Stimulated activated naive CD4-positive, alpha-beta T cell treated with Interleukin-2 at 50 U/mL for 16 hours (primary cell): Measurements from ENCODE around the gene SLC10A1.
"Not testable (repeated sequence)": the region's sequence is repeated elsewhere in the genome, so short reads cannot be mapped to it uniquely, and the experiment has no call there.

Experiments used
- DNase-seq: peaks from one replicate; lab custom pipeline; 2025; lab: John Stamatoyannopoulos, UW

SLC10A1 gene

DNA sequence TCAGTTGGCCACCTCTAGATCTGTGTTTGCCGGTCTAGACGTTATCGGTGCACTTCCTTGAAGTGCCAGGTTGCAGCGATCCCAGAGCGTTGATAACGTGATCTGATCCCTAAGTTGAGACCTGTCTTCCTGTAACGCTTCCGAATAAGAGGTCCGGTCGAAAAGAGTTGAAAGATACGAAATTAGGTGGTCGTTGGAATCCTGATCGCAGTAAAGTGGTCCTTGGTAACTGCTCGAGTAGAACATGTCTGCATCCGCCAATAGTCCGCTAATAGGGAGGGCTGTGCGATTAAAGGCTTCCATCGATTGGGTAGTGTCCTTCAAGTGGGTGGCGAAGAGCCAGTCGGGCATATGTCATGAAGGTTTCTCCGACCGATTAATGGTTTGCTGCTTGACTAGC lies 27.4 kb downstream of the SLC10A1 start:
- no peak for DNase-seq

DNA sequence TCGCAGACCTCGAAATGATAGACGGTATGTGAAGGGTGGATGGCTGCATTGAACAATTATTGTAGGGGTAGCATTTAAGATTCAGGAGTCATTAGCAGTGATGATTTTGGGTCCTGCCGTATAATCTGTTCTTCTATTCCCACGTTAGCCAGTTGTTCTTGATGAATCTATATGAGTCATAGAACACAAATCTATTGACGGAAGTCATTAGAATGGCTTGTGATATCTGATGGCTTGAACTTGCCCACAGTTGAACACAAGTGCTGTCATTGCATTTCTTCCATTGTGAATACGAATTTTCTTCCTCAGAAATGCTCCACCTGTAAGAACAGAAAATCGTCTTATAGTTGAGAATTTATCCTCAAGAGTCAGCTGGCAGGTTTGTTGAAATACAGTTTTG lies 28.2 kb downstream of the SLC10A1 start:
- no peak for DNase-seq

DNA sequence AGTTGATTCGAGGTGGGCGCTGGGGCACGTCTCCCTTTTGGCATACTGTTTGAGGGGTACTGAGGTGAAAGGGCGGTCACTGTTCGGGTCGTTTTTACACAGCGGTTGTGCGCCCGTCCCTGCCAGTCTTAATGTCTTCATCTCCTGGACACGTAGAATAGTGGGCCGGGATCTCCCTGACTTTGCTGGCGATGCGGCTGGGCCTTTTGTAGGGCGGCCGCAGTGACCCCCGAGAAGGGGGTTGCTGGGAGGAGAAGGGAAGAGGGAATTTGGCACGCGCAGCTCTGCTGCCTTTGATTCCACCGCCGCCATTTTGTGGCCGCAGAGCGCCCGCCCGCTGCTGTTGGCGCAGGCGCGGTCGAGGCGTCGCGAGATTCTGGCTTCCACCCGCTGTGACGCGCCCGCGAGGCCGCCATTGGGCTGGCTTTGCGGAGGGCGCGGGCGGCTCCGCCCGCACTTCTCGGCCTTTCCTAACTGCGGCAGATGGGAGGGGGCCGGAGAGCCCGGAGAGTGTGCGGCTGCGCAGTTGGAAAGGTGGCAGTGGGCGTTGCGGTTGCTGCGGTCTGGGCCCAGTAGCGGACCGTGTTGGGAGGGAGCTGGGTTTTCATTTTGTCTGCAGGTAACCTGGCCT lies 29.6 kb downstream of the SLC10A1 start:
- DNase-seq, result peak; percentile 93

DNA sequence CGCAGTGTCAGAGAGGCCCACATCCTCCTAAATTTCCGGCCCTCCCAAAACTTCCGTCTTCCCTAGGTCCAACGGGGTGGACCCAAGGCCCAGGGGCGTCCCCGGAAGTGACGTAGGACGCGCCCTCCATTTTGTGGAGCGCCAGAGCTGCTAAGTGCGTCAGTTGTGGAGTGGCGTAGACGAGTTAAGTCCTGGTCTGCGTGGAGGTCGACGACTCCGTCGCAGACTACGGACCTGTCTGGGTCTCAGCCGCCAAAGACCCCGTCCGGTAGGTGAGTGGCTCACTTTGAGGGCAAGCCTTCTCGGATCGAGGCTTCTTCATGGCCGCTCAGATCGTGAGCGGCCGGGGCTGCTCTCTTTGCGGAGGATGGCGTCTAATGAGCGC lies 30.1 kb downstream of the SLC10A1 start, which contains the start of gene SRSF5:
Gene SRSF5, plus strand, starts transcription at position 159 of the 385 bp plus-strand sequence. CDS start 1,015 bp downstream, outside the sequence.
- peak; percentile 92 for DNase-seq

DNA sequence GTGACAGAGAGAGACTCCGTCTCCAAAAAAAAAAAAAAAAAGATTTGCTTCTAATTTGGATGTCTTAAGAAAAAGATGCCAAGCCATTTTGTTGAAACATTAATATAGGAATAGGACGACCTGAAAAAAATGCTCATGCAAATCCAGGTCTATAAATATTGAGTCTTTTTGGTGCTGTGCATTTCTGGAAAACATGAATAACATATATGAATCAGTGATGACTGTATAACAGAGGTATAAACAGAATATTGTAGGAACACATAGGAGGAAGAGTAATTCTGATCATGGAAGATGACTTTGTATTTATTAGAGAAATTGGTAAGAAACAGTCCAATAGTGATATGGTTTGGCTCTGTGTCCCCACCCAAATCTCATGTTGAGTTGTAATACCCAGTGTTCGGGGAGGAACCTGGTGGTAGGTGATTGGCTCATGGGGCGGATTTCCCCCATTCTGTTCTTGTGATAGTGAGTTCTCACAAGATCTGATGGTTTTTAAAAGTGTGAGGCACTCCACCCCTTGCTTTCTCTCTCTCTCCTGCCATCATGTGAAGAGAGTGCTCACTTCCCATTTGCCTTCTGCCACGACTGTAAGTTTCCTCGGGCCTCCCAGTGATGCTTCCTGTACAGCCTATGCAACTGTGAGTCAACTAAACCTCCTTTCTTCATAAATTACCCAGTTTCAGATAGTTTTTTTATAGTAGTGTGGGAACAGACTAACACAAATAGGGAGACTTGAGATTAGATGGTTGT lies 33.1 kb downstream of the SLC10A1 start:
- DNase-seq, result peak; percentile 8

DNA sequence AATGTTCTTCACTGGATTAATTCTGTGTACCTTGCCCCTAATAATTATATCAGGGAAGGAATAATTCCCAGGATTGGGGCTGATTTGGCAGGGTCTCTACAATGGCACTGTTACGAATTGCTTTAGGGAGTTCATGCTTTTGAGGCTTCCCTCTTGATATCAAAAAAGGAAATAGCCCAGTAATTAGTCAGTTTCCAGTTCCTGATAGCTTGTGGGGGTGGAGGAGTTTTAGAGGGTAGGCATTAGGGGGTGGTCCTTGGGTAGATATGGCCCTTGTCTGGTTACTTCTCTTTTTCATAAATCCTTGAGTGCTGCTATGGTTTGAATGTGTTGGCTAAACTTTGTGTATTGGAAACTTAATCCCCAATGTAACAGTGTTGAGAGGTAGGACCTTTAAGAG lies 36.2 kb downstream of the SLC10A1 start:
- no peak for DNase-seq

DNA sequence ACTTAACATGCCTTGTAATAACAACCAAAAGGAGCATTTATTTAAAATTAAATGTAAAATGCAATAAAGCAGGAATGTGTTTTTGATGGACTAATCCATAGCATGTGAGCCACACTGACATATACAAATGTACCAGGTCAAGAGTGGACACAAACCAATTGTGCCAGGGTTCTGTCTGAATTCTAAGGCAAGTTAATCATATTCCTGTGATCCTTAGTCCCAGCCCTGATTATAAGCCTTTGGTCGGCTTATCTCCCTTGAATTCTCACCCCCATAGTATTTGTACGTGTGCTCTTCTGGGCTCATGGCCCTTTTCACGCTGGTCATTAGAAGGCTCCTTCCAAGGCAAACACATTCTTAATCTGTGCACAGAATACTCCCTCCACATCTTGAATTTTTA lies 40.7 kb downstream of the SLC10A1 start:
- DNase-seq, result no peak

DNA sequence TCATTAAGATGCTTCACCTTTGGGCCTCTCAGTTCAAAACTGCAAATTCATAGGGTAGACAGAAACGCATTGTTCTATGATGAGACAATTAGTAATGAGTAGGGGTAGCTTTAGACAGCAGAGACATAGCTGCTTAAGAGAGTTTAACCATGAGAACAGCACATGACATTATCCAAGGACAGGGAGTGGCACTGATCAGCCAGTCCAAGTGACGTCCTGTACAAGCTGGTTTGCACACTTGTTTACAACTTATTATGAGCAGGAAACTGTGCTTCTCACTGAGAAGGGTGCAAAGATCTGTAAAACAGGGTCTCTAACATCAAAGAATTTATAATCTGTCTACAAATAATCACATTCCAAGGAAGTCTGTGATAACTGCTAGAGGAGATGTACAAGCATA lies 41.3 kb downstream of the SLC10A1 start:
- no peak for DNase-seq

DNA sequence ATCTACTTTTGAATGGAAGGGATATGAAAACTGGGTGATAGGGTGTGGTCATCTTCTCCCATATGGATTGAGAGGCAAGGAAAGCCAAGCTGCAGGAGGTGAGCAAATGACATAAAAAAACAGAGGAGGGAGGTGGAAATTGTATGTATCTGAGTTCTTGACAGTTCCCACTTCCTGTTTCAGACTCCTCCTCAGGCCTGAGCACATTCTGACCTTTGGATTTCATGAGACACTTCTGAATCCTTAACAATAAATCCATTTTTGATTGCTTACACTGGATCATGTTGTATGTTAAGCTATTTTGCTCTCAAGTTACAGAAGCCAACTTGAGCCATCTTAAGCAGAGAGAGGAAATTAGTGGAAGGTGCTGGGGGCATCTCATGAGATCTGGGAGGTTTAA lies 41.7 kb downstream of the SLC10A1 start:
- no peak for DNase-seq

DNA sequence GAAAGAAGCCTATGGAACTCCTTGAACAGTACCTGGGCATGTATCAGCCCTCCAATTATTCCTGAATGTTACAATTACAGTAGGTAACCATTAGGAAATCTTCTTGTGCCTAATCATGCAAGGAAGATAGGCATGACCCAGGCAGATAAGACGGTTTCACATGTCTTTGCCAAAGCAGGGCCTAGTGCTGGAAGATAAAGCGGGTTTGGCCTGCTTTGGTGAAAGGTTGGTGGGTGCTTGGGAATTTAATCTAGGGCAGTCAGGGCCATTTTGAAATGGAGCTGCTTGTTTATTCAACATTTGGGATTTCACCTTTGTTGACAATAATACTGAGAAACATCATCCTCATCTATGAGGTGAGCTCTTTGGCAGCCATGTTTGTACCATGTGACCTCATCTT lies 42.6 kb downstream of the SLC10A1 start:
- DNase-seq, result no peak

DNA sequence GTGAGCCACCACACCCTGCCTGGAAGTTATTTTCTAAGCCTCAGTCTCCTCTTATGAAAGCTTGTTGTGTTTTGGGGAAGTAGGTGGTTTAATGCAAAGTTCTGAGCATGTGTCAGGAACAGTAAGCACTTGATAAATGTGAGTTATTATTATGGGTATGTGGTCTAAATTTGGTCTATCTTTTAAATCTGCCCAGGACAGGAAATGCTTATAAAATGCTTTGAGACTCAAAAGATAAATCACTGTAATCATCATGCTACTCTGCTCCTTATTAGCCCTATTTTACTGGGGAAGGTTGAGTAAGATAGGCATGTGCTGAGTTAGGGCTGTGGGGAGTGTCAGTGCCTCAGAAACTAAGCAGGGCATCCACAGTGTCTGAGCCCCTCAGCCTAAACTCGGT lies 43.2 kb downstream of the SLC10A1 start:
- no peak for DNase-seq

DNA sequence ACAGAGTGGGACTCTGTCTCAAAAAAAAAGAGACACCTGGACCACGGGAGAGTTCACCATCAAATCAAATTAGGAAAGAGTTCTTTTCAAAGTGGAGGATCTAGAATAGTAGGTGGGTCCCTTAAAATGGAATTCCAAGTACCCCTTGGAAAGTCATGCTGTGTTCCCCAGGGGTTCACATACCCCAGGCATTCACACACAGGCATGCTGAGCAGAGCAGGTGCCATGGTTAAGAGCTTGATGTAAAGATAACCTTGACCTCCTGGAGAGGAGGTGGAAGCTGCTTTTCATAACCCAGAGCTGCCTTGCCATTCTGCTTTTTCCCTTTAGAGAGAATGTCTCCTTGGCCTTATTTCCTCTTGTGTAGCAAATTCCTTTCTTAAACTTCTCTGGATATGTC lies 44.3 kb downstream of the SLC10A1 start:
- DNase-seq, result no peak

DNA sequence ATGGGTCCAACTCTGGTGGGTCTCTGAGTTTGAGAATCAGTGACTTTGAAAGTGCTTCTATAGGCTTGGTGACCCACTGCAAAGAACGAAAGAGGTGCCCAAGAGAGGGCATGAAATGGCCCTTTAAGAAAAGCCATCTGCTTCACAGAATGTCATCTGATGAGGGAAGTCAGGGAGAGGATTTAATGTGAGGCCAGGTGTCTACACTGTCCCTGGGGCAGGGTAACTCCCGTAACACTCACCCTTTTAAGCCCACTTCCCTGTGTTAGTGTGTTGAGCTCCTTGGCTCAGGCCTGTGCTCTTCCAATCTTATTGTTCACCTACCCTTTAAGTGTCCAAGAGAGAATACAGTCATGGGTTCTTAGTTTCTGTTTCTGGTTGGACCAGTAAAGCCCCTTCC lies 46.5 kb downstream of the SLC10A1 start:
- DNase-seq, result no peak

DNA sequence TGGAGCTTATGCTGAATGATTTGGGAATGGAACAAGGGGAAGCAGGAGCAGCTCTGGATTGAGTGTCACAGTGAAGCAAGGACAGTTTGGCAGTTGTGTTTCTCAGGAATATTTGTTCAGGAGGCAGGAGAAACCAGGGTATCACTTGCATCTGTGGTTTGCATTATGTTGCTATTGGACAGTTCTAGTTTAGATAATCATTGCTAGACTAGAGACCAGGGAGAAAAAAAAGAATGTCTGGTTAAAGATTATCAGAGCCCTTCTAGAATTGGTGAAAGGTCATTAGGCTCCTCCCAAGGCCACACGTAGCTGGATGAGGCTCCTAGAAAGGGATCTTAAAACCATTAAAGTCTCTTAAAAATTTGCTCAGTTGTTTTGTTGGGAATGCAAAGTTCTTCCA lies 47.1 kb downstream of the SLC10A1 start:
- DNase-seq, result no peak

DNA sequence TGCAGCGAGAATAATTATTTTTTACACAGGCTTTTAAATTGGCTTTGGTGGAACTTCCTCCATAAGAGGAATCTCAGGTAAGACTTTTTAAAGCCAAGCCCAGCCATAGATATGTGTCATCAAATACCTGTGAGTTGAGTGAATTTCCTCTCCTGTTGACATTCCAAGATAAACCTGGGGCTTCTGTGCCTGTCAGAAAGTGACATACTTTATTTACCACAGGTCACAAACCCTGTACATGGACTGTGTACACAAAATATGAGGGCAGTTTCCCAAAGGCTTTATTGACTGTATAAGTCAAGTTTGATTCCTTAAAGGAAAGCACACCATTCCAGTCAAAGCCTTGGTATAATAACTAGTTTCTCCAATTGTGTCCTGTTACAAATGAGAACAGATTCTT lies 56.0 kb downstream of the SLC10A1 start:
- DNase-seq, result no peak

DNA sequence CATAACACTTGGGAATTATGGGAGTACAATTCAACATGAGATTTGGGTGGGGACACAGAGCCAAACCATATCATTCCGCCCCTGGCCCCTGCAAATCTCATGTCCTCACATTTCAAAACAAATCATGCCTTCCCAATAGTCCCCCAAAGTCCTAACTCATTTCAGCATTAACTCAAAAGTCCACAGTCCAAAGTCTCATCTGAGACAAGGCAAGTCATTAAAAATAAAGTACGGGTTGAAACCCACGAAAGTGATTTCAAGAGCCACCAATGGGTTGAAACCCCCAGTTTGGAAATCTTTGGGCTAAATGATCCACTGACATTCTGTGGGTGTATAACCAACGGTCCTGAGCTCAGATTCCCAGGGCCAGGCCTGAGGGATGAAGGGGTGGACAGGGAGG lies 60.6 kb downstream of the SLC10A1 start:
- not testable (repeated sequence) for DNase-seq

DNA sequence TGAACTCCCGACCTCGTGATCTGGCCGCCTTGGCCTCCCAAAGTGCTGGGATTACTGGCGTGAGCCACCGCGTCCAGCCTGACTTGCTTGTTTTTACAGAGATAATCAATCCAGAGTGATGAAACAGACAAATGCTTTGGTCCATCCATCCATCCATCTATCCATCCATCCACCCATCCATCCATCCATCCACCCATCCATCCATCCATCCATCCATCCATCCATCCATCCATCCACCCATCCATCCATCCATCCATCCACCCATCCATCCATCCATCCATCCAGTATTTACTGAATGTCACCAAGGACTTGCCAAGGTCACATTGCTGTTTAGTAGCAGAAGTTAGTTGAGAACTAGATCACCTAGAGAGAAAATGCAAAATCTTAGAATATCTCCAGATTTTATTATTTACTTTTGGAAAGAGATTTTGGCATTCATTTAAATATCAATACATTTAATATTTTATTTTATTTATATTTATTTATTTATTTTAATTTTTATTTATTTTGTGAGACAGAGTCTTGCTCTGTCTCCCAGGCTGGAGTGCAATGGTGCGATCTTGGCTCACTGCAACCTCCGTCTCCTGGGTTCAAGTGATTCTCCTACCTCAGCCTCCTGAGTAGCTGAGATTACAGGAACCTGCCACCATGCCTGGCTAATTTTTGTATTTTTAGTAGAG lies 65.0 kb downstream of the SLC10A1 start:
- not testable (repeated sequence) for DNase-seq

DNA sequence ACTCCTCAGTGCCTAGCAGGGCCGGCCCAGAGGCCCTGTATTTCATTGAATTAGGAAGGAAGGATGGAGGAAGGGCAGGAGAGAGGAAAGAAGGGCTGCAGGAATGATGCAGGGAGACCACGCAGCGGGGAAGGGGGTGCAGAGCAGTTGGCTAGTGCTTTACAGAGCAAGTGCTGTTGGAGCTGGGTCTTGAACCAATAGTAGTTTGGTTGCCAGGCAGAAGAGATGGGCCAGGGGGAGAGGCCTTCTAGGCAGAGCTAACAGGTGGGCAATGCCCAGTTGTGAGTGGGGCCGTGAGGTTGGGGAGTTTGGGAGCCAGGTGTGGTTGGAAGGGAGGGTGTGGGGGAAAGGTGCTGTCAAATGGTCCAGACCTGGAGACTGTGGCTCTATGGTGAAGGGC lies 69.2 kb downstream of the SLC10A1 start:
- no peak for DNase-seq

DNA sequence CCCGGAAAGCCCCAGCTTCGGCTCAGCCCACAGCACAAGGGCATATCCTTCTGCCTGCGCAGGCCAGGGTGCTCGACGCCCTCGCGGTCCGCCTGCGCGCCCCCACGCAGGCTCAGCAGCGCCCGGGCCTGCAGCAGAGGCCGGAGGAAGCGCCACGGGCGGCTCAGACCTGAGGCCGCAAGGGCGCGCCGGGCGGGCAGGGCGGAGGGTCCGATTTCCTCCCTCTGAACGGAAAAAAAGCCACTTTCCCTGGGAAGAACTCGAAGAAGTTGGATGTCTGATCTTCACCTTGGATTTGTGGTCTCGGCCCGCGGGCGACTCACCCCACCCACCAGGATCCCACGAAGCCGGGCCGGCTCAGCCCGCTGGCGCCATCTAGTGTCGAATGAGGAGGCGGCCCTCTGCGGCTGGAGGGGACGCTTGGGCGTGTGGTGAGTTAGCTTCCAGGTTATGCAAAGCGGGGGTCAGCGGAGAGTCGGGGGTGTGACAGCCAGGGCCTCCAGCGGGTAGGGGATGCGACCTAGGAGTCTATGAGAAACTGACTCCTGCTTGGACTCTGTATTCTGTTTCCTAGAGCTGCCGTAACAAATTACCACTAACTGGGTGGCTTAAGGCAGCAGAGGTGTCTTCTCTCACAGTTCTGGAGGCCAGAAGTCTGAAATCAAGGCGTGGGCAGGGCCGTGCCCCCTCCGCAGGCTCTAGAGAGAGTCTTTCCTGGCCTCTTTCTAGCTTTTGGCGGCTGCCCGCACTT lies 70.1 kb downstream of the SLC10A1 start:
- DNase-seq, result peak; percentile 72
